Endothelial cell of umbilical vein (primary cell): ENCODE measurements around the gene MAML3. TPM values are rescaled to one million over a fixed set of nuclear protein-coding genes. Genes with fewer than 3 reads are reported as not detected.

ENCODE experiments used
- BruUV-seq: library from RNA; stranded (reverse); fragments of 400-500 nt; replicated peaks from 2 replicates; lab custom pipeline; 2021; lab: Mats Ljungman, UMichigan
- CTCF ChIA-PET: fragments of 300-600, 350-600 bp; sonication (Branson Sonifier 250); formaldehyde crosslinking; loops from one replicate; lab custom pipeline; 2021; ENCODE audit warnings: antibody characterized with exemption, inconsistent platforms; lab: Charles Lee
- POLR2A ChIA-PET: fragments of 300-600, 350-600 bp; sonication (Branson Sonifier 250); formaldehyde crosslinking; loops from one replicate; lab custom pipeline; 2021; ENCODE audit warnings: antibody characterized with exemption, inconsistent platforms; lab: Charles Lee
- DNase-seq: peaks from one replicate; pipeline ENCODE4 v3.0.0-alpha.2; 2011; ENCODE audit warnings: low read depth, low spot score
- FAIRE-seq: peaks from 2 replicates; lab custom pipeline; 2011; peaks lifted over from hg19 to GRCh38; lab: Jason Lieb, UNC
- H2AFZ ChIP-seq: 2 replicates; pipeline ENCODE4 v1.6.0; 2012; ENCODE audit warnings: low read depth, low read length, control low read depth, inconsistent platforms
- H3K27ac ChIP-seq: 2 replicates; pipeline ENCODE4 v1.5.1; 2011; ENCODE audit warnings: low read depth, mild to moderate bottlenecking, control low read depth, low read length, moderate library complexity; ENCODE audit not compliant: insufficient read depth
- H3K27me3 ChIP-seq, 2 experiments: 2 replicates each; pipeline versions ENCODE4 v1.6.0 to v1.6.1; 2011; ENCODE audit warnings: low read length in 2 of 2, mixed read lengths in 1 of 2; ENCODE audit not compliant: control insufficient read depth in 2 of 2, insufficient read depth in 2 of 2
- H3K36me3 ChIP-seq, 2 experiments: 2 replicates in 1 of 2; 3 replicates in 1 of 2; pipeline ENCODE4 v1.5.1; 2011; ENCODE audit warnings: low read length in 2 of 2, mild to moderate bottlenecking in 1 of 2, moderate library complexity in 1 of 2; ENCODE audit not compliant: control insufficient read depth in 2 of 2, insufficient read depth in 2 of 2; ENCODE audit errors: extremely low read depth in 1 of 2
- H3K4me1 ChIP-seq: 3 replicates; pipeline ENCODE4 v1.5.1; 2011; ENCODE audit warnings: mild to moderate bottlenecking, low read length; ENCODE audit not compliant: control insufficient read depth, insufficient read depth; ENCODE audit errors: extremely low read depth
- H3K4me2 ChIP-seq: 2 replicates; pipeline ENCODE4 v1.6.1; 2011; ENCODE audit warnings: low read length, control low read depth, mixed read lengths; ENCODE audit not compliant: insufficient read depth
- H3K4me3 ChIP-seq, 3 experiments: fragments of 200-600 bp in 1 of 3; sonication (generic), shearing (Covaris generic) in 1 of 3; replicated peaks in 1 of 3; 2 replicates each; pipeline ENCODE4 v1.5.1; 2011 to 2016; ENCODE audit warnings: control low read depth in 3 of 3, low read length in 3 of 3, mild to moderate bottlenecking in 2 of 3, inconsistent platforms in 1 of 3, low read depth in 1 of 3, moderate library complexity in 1 of 3; ENCODE audit not compliant: insufficient read depth in 1 of 3
- H3K79me2 ChIP-seq: 2 replicates; pipeline ENCODE4 v1.6.0; 2012; ENCODE audit warnings: low read length, inconsistent platforms; ENCODE audit not compliant: control insufficient read depth, insufficient read depth
- H3K9ac ChIP-seq: replicated peaks from 2 replicates; pipeline ENCODE3; 2011; ENCODE audit warnings: low read length, control low read depth; ENCODE audit not compliant: insufficient read depth; ENCODE audit errors: extremely low read depth
- H3K9me1 ChIP-seq: replicated peaks from 3 replicates; pipeline ENCODE4 v1.6.0; 2011; ENCODE audit warnings: mild to moderate bottlenecking, low read length; ENCODE audit not compliant: control insufficient read depth, insufficient read depth; ENCODE audit errors: extremely low read depth
- H3K9me3 ChIP-seq: replicated peaks from 2 replicates; pipeline ENCODE4 v1.5.1; 2012; ENCODE audit warnings: low read length, inconsistent platforms; ENCODE audit not compliant: control insufficient read depth, insufficient read depth
- H4K20me1 ChIP-seq: replicated peaks from 2 replicates; pipeline ENCODE3; 2011; ENCODE audit warnings: mild to moderate bottlenecking, low read length; ENCODE audit not compliant: control insufficient read depth, insufficient read depth; ENCODE audit errors: extremely low read depth
- EZH2 ChIP-seq: IDR thresholded peaks from 2 replicates; pipeline ENCODE4 v1.6.1; 2012; ENCODE audit warnings: borderline replicate concordance, low read depth, mild to moderate bottlenecking, moderate library complexity, low read length, inconsistent platforms; ENCODE audit not compliant: severe bottlenecking
- FOS ChIP-seq: IDR thresholded peaks from 2 replicates; pipeline ENCODE4 v1.6.1; 2011; ENCODE audit warnings: mild to moderate bottlenecking, low read length, moderate library complexity, borderline replicate concordance; ENCODE audit not compliant: insufficient read depth
- GATA2 ChIP-seq: IDR thresholded peaks from 2 replicates; pipeline ENCODE4 v1.7.0; 2011; ENCODE audit warnings: low read depth, mild to moderate bottlenecking, moderate library complexity, mixed read lengths, low read length; ENCODE audit not compliant: insufficient read length, insufficient read depth
- JUN ChIP-seq: IDR thresholded peaks from 2 replicates; pipeline ENCODE4 v1.6.1; 2011; ENCODE audit warnings: borderline replicate concordance, low read depth; ENCODE audit not compliant: insufficient read length, insufficient read depth
- MAX ChIP-seq: IDR thresholded peaks from 2 replicates; pipeline ENCODE4 v1.6.1; 2011; ENCODE audit not compliant: insufficient read depth, insufficient read length
- MYC ChIP-seq: IDR thresholded peaks from one replicate; pipeline ENCODE4 v1.6.1; 2011; ENCODE audit warnings: mild to moderate bottlenecking, low read depth, low read length
- POLR2A ChIP-seq: IDR thresholded peaks from 2 replicates; pipeline ENCODE4 v1.6.1; 2012; ENCODE audit warnings: low read depth, mild to moderate bottlenecking, control low read depth, low read length
- POLR2AphosphoS5 ChIP-seq: IDR thresholded peaks from 2 replicates; pipeline ENCODE4 v1.6.1; 2012; ENCODE audit warnings: low read depth, mild to moderate bottlenecking, control low read depth, low read length, moderate library complexity; ENCODE audit not compliant: insufficient read depth
- dilution Hi-C: fragments of 300-500 bp; cut with MboI; formaldehyde crosslinking; loops from one replicate; pipeline ENCODE4 v1.15.0; 2019; ENCODE audit warnings: low sequenced_read_pairs; ENCODE audit not compliant: extremely low pct_ligation_motif_present
- intact Hi-C: fragments of 100-400 bp; cut with micrococcal nuclease; formaldehyde crosslinking; loops from one replicate; pipeline ENCODE4 v1.10.0; 2022
- polyA plus RNA-seq, 4 experiments: library from polyadenylated mRNA; depleted of rRNA in 3 of 4; stranded (reverse) in 3 of 4; unstranded in 1 of 4; fragments of >200 nt; gene quantifications; 2 replicates each; pipeline versions ENCODE4 v1.2.1 to v1.2.3, GENCODE V29; 2011 to 2012; ENCODE audit warnings: missing spikeins in 1 of 4
- total RNA-seq: library from RNA; stranded (reverse); gene quantifications from 2 replicates; pipeline ENCODE4 v1.2.3, GENCODE V29; 2021
- TF ChIP-seq, protein P1 (sequence below), 2 donors: IDR thresholded peaks; 1 replicate in 1 of 2; 2 replicates in 1 of 2; pipeline ENCODE4 v1.5.1; 2011; ENCODE audit warnings: low read length in 2 of 2, mild to moderate bottlenecking in 2 of 2, moderate library complexity in 2 of 2, control low read depth in 1 of 2, inconsistent platforms in 1 of 2, low read depth in 1 of 2; ENCODE audit not compliant: insufficient read depth in 1 of 2; ENCODE audit errors: extremely low read depth in 1 of 2

Gene MAML3
- total and polyA plus RNA-seq, 2 donors (not counting 3 experiments of a cell fraction or from before 2014, with no cell fraction given) = 14.0 to 20.3 TPM

GRCh38 chr4:139846766-139847165 is 307.2 kb downstream of the MAML3 start:
- no peaks in the 10 kb centered on the region for H3K9me1 ChIP-seq
- TF ChIP-seq POLR2A = no peak
- no peak for TF ChIP-seq POLR2AphosphoS5
- no peak for TF ChIP-seq JUN
- TF ChIP-seq GATA2 = no peak
- TF ChIP-seq MAX = no peak
- TF ChIP-seq, protein P1, sequence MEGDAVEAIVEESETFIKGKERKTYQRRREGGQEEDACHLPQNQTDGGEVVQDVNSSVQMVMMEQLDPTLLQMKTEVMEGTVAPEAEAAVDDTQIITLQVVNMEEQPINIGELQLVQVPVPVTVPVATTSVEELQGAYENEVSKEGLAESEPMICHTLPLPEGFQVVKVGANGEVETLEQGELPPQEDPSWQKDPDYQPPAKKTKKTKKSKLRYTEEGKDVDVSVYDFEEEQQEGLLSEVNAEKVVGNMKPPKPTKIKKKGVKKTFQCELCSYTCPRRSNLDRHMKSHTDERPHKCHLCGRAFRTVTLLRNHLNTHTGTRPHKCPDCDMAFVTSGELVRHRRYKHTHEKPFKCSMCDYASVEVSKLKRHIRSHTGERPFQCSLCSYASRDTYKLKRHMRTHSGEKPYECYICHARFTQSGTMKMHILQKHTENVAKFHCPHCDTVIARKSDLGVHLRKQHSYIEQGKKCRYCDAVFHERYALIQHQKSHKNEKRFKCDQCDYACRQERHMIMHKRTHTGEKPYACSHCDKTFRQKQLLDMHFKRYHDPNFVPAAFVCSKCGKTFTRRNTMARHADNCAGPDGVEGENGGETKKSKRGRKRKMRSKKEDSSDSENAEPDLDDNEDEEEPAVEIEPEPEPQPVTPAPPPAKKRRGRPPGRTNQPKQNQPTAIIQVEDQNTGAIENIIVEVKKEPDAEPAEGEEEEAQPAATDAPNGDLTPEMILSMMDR (IDR thresholded peaks at IDR 0.05; ENCODE audit: extremely low read depth in 1 of 2, insufficient read depth in 1 of 2, low read depth in 1 of 2, low read length in 2 of 2) = no peak
- TF ChIP-seq FOS = no peak
- TF ChIP-seq MYC = no peak
- TF ChIP-seq EZH2 = no peak
- BruUV-seq = no TSS peak
- FAIRE-seq (no peak), DNase-seq (no peak)
- H3K4me1 ChIP-seq = no peaks in the 10 kb centered on the region
- intact Hi-C loops (no loop called here), dilution Hi-C loops (no loop called here)
- no peaks in the 10 kb centered on the region for H3K36me3 ChIP-seq
- H3K4me2 ChIP-seq = no peak overlapping the region
- H3K4me3 ChIP-seq = no peak overlapping the region
- H4K20me1 ChIP-seq = no peaks in the 10 kb centered on the region
- no peaks in the 10 kb centered on the region for H3K79me2 ChIP-seq
- ChIA-PET POLR2A (no interaction called here), CTCF (interaction anchor here (2.0 kb wide), 1 partner anchor 26 kb away, joined by 5 read pairs; no protein-coding TSS in a partner anchor)
- no peaks in the 10 kb centered on the region for H3K9me3 ChIP-seq
- H2AFZ ChIP-seq = no peak overlapping the region
- no peak overlapping the region for H3K9ac ChIP-seq
- no peak overlapping the region for H3K27ac ChIP-seq
- no peaks in the 10 kb centered on the region for H3K27me3 ChIP-seq
